Cerebellar nuclear complex (tissue), 1 donor: ENCODE data around the gene QRICH1.
A peak's percentile ranks its signal among the peaks of the same experiment; 100 is the strongest.

Source experiments
- DNase-seq, 2 experiments: peaks; one replicate each; lab custom pipeline; 2025; lab: John Stamatoyannopoulos, UW

Gene QRICH1

DNA sequence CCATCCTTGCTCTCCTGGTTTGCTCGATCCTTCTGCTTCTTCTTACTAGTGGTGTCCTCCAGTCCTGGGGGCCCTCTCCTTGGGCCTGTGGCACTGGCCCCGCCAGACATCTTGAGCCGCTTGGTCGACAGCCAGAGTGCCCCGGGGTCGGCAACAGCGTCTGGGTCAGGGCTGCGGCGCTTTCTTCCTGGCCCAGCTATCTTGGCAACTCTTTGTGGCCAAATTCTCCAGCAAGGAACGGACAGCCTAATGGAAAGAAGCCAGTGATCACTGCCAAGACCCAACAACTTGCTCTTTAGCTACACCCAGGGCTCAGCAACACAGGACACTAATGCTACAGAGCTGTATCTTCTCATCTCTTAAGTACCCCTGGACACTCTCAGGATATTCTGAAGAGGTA lies 25.2 kb upstream of the QRICH1 start:
- DNase-seq = no peak

GRCh38 chr3:49112262-49112661 lies 18.4 kb upstream of the QRICH1 start:
- DNase-seq = no peak

- DNase-seq = no peak
These were observed 17.5 kb upstream of the QRICH1 start for GRCh38 chr3:49111347-49111746.

GRCh38 chr3:49110780-49111179 lies 16.9 kb upstream of the QRICH1 start:
- DNase-seq = no peak

GRCh38 chr3:49108346-49108745 lies 14.5 kb upstream of the QRICH1 start:
- DNase-seq = no peak

- peak; percentile 55 to 90 for DNase-seq
These were observed 10.8 kb upstream of the QRICH1 start, which contains the start of gene QARS1 for GRCh38 chr3:49104427-49105291. Gene QARS1 (minus strand): TSS chr3:49104757. CDS start chr3:49104733, 24 bp downstream.

GRCh38 chr3:49104052-49104426 lies 10.2 kb upstream of the QRICH1 start:
- no peak for DNase-seq

GRCh38 chr3:49100046-49100615 lies 6.3 kb upstream of the QRICH1 start:
- DNase-seq = no peak

- no peak for DNase-seq
These were observed 5.2 kb upstream of the QRICH1 start for GRCh38 chr3:49098910-49099630.

DNA sequence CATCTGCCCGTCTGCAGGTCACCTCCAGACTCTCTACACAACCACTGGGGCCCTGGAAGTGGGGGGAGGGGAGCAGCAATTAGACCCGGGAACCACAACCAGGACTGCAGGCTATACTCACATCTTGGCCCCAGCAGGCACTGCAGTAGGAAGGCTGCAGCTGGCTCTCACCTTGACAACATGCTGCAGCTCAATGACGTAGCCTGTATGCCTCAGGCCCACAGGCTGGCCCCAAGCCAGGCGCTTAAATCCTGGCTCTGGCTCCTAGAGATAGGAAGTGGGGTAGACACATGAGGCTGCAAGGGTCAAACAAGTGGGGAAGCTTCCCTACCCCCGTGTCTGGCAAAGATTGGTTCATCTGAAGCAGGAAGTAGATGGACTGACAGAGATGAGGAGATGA lies 4.6 kb upstream of the QRICH1 start:
- no peak for DNase-seq

DNA sequence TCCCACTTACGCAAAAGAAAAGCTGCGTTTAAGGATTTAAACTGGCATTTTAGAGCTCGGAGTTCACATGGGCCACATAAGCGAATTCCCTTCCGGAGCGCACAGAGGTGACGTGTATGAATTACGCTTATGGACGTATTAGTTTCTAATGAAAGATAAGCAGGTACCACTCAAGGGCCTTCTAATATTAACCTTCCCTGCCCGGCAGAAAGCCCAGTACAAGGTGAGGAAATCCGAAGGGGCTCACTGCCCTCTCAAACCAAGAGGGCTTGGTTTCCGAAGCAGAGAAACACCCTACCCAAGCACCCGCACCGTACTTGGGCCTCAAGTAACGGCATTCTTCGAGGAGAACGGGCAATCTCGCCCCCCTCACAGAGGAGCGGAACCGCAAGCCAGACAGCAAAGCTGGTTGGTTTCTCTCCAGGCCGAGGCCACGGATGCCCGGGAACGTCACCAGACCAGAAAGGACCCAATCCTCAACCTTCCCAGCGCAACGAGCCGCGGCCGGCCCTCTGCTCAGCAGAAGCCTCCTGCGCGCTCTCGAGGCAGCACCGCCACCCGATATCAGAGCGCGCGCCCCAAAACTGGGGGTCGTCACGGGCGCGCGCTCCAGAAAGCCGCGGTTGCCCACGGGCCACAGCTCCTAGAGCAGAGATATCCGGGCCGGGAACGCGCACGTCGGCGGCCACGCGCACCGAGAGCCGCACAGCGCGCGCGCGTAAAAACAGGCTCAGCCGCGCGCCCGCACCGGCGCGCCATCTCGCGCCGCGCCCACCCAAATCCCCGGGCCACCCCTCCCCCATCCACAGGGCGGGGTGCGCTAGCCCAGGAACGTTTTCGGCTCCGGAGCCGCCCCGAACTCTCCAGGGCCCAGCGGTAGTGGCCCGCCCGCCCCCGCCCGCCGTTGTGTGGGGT lies 676 bp downstream of the QRICH1 start:
- peak in 1 of 2 experiments; percentile 22 for DNase-seq

DNA sequence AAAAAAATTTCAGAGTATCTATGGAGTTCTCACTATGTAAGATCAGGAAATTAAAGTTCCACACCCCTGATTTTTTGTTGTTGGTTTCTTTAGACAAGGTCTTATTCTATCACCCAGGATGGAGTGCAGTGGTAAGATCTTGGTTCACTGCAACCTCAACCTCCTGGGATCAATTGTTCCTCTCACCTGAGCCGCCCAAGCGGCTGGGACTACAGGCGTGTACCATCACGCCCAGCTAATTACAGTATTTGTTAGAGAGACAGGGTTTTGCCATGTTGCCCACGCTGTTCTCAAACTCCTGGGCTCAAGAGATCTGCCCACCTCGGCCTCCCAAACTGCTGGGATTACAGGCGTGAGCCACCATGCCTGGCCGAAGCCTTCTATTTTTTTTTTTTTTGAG lies 12.4 kb downstream of the QRICH1 start:
- no peak for DNase-seq

GRCh38 chr3:49079270-49079669 lies 14.6 kb downstream of the QRICH1 start:
- DNase-seq = no peak

DNA sequence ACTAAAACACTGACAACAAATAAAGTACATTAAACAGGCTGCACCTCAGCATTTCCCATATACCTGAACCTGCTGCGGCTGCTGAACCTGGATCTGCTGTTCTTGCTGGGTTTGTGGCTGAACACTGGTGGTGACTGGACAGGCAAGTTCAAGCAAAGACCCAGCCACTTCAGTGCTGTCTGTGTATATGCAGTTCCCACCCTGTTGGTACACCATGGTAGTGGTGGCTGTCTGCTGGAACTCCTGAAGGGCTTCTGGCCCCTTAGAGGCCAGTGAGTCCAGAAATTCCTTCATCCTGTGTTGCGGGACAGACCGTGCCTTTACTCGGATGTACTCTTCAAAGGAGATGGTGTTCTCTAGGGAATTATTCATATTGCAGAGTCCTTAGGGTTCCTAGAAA lies 17.2 kb downstream of the QRICH1 start:
- no peak for DNase-seq

GRCh38 chr3:49076116-49076515 lies 17.8 kb downstream of the QRICH1 start:
- no peak for DNase-seq

GRCh38 chr3:49058011-49058410 lies 35.9 kb downstream of the QRICH1 start:
- no peak for DNase-seq

DNA sequence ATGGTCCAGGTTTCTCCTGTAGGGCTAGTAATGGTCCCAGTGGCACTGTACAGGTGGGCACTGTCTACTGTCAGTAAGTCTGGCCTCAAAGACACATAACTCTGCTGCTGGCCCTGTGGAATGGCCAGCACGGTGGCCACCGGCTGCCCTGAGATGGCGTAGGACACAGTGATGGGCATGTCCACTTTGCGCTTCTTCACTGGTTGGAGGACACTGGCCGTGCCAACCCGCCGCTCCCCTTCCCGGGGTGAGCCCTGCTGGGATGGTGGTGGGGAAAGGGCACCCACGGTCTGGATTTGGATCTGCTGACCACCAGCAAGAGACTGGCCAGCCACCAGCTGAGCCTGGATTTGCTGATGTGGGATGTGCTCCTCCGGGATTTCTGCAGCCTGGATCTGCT lies 36.6 kb downstream of the QRICH1 start:
- DNase-seq = no peak

- DNase-seq = no peak
These were observed 39.5 kb downstream of the QRICH1 start for GRCh38 chr3:49054344-49054862.

DNA sequence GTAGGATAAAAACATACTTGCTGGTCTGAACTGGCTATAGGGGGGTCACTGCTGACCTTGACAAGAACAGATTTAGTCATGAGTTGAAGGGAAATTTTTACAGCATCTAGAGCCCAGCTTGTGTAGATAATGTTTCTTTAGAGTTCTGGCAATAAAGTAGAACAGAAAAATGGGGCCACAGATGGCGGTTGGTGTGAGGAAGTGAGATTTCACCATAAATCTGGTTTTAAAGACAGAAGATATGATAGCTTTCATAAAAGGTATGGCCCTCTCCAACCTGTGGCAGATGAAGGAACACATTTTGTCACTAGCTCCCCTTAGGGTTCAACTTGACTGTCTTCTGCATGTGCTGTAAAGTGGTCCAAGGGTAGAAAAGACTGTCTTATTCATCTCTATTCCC lies 40.3 kb downstream of the QRICH1 start:
- no peak for DNase-seq

GRCh38 chr3:49035281-49035680 lies 58.6 kb downstream of the QRICH1 start:
- no peak for DNase-seq

DNA sequence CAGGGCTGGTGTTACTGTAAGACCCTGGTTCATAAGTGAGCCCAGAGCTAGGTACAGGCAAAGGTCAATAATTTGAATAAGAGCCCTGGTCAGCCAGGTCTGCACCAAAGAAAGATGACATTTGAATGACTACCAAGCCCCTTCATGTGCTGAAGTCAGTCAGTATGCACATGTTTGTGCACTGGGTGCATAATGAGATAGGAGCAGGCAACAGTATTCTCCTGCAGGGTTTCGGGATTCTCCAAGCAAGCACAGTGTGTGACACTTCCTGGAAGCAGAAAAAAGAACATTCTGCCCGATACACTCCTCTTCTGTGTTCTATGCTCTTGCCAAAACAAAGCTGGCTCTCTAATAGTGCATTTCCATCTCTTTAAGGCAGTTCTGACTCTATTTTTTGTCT lies 59.2 kb downstream of the QRICH1 start:
- no peak for DNase-seq
